Measurements from ENCODE around the gene MRM1. TPM values are rescaled to one million over a fixed set of nuclear protein-coding genes. Genes with fewer than 3 reads are reported as not detected.
A peak's percentile ranks its signal among the peaks of the same experiment; 100 is the strongest.

MRM1 gene
- total RNA-seq, 1 donor from 2014 or later: 5.4 TPM

DNA sequence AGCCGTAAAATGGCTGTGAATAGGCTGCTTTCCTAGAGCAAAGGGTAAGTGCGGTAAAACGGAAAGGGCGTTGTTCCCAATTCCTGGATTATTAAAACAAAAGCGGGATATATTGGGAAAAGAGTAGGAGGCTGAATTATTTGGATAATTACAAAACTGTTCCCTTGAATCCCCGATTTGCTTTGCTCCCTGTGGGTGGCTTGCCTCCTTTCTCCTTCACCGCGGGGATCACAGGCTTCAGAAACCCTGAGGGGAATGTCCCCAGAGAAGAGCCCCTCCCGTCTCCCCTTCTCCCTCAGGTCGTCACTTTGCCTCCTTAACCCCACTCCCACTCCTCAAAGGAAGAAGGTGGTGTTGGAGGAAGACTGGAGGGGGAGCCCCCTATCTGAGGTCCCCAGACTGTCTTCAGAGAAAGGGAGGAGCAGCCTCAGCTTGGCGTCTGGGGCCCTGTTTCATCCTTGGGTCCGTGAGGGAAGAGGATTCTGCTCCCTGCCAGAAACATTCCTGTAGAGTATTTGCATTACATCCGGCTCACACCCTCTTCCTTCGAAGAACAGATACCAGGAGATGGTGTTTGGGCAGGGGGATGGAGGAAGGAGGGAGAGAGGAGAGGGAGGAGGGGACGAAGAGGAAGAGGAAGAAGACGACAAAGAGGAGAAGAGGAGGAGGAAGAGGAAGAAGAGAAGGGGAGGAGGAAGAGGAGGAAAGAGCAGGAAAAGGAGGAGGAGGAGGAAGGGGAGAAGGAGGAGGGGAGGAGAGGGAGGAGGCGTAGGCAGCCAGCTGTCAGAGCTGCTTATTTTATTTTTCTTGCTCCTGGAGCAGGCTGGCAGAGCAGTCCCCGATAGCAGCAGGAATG, 31.8 kb downstream of the MRM1 start:
- Mint-ChIP-seq H3K4me1 (peaks cover 26% of the 10 kb centered on the region), H3K4me3 (peak overlapping the region; percentile 22), H3K9me3 (no peaks in the 10 kb centered on the region), H3K27ac (peak overlapping the region; percentile 83), H3K36me3 (no peaks in the 10 kb centered on the region), H3K27me3 (ENCODE audit: low read depth) (peaks cover 78% of the 10 kb centered on the region)
- TF ChIP-seq, protein P1, sequence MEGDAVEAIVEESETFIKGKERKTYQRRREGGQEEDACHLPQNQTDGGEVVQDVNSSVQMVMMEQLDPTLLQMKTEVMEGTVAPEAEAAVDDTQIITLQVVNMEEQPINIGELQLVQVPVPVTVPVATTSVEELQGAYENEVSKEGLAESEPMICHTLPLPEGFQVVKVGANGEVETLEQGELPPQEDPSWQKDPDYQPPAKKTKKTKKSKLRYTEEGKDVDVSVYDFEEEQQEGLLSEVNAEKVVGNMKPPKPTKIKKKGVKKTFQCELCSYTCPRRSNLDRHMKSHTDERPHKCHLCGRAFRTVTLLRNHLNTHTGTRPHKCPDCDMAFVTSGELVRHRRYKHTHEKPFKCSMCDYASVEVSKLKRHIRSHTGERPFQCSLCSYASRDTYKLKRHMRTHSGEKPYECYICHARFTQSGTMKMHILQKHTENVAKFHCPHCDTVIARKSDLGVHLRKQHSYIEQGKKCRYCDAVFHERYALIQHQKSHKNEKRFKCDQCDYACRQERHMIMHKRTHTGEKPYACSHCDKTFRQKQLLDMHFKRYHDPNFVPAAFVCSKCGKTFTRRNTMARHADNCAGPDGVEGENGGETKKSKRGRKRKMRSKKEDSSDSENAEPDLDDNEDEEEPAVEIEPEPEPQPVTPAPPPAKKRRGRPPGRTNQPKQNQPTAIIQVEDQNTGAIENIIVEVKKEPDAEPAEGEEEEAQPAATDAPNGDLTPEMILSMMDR (IDR thresholded peaks at IDR 0.05; ENCODE audit: unreplicated experiment): no peak
- no peak for DNase-seq (ENCODE audit: low spot score in 2 of 2, unreplicated experiment in 2 of 2)

- TF ChIP-seq, protein P1 (IDR thresholded peaks at IDR 0.05; ENCODE audit: unreplicated experiment): no peak
- Mint-ChIP-seq H3K9me3 (peaks cover 4% of the 10 kb centered on the region), H3K4me1 (peaks cover 8% of the 10 kb centered on the region), H3K27me3 (ENCODE audit: low read depth) (peaks cover 94% of the 10 kb centered on the region), H3K27ac (no peak overlapping the region), H3K4me3 (no peak overlapping the region), H3K36me3 (peaks cover 2% of the 10 kb centered on the region)
- no peak for DNase-seq (ENCODE audit: low spot score in 2 of 2, unreplicated experiment in 2 of 2)
Observed at GRCh38 chr17:36640346-36640745, 39.0 kb downstream of the MRM1 start.

DNA sequence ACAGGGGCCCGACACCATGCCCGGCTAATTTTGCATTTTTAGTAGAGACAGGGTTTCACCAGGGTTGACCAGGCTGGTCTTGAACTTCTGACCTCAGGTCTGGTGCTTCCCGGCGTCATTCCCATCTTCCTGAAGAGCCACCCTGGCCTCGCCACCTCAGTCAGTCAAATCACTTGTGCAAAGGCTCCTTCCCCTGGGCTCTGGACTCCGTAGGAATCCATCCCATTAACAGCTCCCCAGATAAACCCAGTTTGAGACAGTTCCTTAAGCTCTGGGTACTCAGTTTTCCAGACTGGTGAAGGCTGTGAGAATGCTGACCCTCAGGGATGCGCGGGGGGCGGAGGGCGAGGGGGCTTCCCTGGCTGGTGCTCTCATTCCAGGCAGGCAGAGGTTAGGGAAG, 39.5 kb downstream of the MRM1 start:
- H3K27ac Mint-ChIP-seq: no peak overlapping the region
- H3K4me3 Mint-ChIP-seq: no peak overlapping the region
- H3K36me3 Mint-ChIP-seq: peaks cover 2% of the 10 kb centered on the region
- TF ChIP-seq, protein P1 (IDR thresholded peaks at IDR 0.05; ENCODE audit: unreplicated experiment): no peak
- peaks cover 10% of the 10 kb centered on the region for H3K4me1 Mint-ChIP-seq
- no peak for DNase-seq (ENCODE audit: low spot score in 2 of 2, unreplicated experiment in 2 of 2)
- peaks cover 4% of the 10 kb centered on the region for H3K9me3 Mint-ChIP-seq
- H3K27me3 Mint-ChIP-seq (ENCODE audit: low read depth): peaks cover 96% of the 10 kb centered on the region

DNA sequence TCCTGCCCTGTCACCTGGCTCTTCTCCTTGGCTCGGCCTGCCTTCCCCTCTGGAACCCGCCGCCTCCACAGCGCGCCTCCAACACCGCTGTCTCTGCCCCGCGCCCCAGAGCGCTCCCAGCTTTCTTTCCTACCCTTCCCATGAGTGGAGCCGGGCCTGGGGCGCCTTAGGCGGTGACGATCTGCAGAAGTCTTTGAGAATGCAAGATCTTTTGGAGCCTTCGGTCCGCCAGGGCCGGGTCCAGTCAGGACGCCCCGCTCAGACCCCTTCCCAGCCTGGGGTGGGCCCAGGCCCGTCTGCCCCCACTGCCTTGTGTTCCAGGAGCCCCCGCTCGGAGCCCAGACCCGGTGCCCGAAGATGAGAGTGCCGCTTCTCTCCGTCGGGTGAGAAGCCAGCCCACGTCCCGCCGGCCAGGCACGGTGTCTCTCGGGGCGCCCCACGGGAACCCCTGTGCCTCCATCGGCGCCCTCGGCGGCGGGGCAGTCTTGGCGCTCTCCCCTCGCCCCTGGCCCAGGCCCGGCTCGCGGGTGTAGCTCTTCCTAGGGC, 40.0 kb downstream of the MRM1 start:
- Mint-ChIP-seq H3K36me3 (peaks cover 2% of the 10 kb centered on the region), H3K9me3 (peaks cover 4% of the 10 kb centered on the region), H3K4me3 (peak overlapping the region; percentile 70), H3K4me1 (peaks cover 10% of the 10 kb centered on the region), H3K27ac (no peak overlapping the region), H3K27me3 (ENCODE audit: low read depth) (peaks cover 98% of the 10 kb centered on the region)
- DNase-seq (ENCODE audit: low spot score in 2 of 2, unreplicated experiment in 2 of 2): peak in 1 of 2 experiments; percentile 42
- TF ChIP-seq, protein P1 (IDR thresholded peaks at IDR 0.05; ENCODE audit: unreplicated experiment): no peak

- H3K27me3 Mint-ChIP-seq (ENCODE audit: low read depth): peaks cover 98% of the 10 kb centered on the region
- peak overlapping the region; percentile 70 for H3K4me3 Mint-ChIP-seq
- peaks cover 2% of the 10 kb centered on the region for H3K36me3 Mint-ChIP-seq
- TF ChIP-seq, protein P1 (IDR thresholded peaks at IDR 0.05; ENCODE audit: unreplicated experiment): no peak
- H3K4me1 Mint-ChIP-seq: peaks cover 10% of the 10 kb centered on the region
- H3K9me3 Mint-ChIP-seq: peaks cover 4% of the 10 kb centered on the region
- no peak overlapping the region for H3K27ac Mint-ChIP-seq
- DNase-seq (ENCODE audit: low spot score in 2 of 2, unreplicated experiment in 2 of 2): peak in 1 of 2 experiments; percentile 41
Observed at GRCh38 chr17:36641877-36642845, 40.8 kb downstream of the MRM1 start.

Measured in mesothelial cell of epicardium (in vitro differentiated cells).